ENCODE results near the gene PTCD3. TPM values are rescaled to one million over a fixed set of nuclear protein-coding genes. Genes with fewer than 3 reads are reported as not detected.

PTCD3 gene
- 100 to 1,000 TPM; 141 to 162 TPM for total RNA-seq

- Mint-ChIP-seq H3K4me3 (peak within 1 kb of the TSS; percentile 84), H3K36me3 (ENCODE audit: low read depth) (peaks cover 51% of the 10 kb centered on the region), H3K27ac (peak within 1 kb of the TSS; percentile 99), H3K4me1 (peaks cover 51% of the 10 kb centered on the region), H3K9me3 (peaks cover 2% of the 10 kb centered on the region), H3K27me3 (no peaks in the 10 kb centered on the region)
- DNase-seq, result peak; percentile 97
- POLR2A ChIA-PET, result interaction anchor here (0.6 to 0.7 kb wide), 2 partner anchors 53 to 65 kb away, joined by 3 to 5 read pairs; no protein-coding TSS in a partner anchor
- CTCF ChIA-PET, result interaction anchor here (0.8 to 1.9 kb wide), 8 partner anchors 8 to 355 kb away, joined by 3 to 6 read pairs (median 4); no protein-coding TSS in a partner anchor
These were observed at the start of gene PTCD3 for GRCh38 chr2:86105969-86106945. Gene PTCD3 (plus strand): TSS chr2:86106235. CDS start chr2:86106248, 13 bp downstream.

GRCh38 chr2:86056590-86057331, 49.3 kb upstream of the PTCD3 start:
- Mint-ChIP-seq H3K36me3 (ENCODE audit: low read depth) (peaks cover 51% of the 10 kb centered on the region), H3K27ac (no peak overlapping the region), H3K4me3 (no peak overlapping the region), H3K9me3 (no peaks in the 10 kb centered on the region), H3K27me3 (no peaks in the 10 kb centered on the region), H3K4me1 (no peaks in the 10 kb centered on the region)
- DNase-seq, result no peak
- CTCF ChIA-PET, result interaction anchor here (0.6 to 1.0 kb wide), 4 partner anchors 12 to 323 kb away, joined by 3 to 4 read pairs (median 4); no protein-coding TSS in a partner anchor
- POLR2A ChIA-PET, result no interaction called here

GRCh38 chr2:86062043-86062442, 44.0 kb upstream of the PTCD3 start:
- no peak overlapping the region for H3K4me3 Mint-ChIP-seq
- H3K36me3 Mint-ChIP-seq (ENCODE audit: low read depth), result peaks cover 73% of the 10 kb centered on the region
- no peak for DNase-seq
- ChIA-PET CTCF (no interaction called here), POLR2A (no interaction called here)
- H3K27me3 Mint-ChIP-seq, result no peaks in the 10 kb centered on the region
- H3K9me3 Mint-ChIP-seq, result peaks cover 6% of the 10 kb centered on the region
- H3K27ac Mint-ChIP-seq, result no peak overlapping the region
- H3K4me1 Mint-ChIP-seq, result no peaks in the 10 kb centered on the region

GRCh38 chr2:86064006-86064405, 42.0 kb upstream of the PTCD3 start:
- no peak for DNase-seq
- CTCF ChIA-PET, result interaction anchor here (0.9 to 1.4 kb wide), 2 partner anchors 8 to 237 kb away, joined by 3 to 4 read pairs; no protein-coding TSS in a partner anchor
- POLR2A ChIA-PET, result no interaction called here
- no peaks in the 10 kb centered on the region for H3K27me3 Mint-ChIP-seq
- no peak overlapping the region for H3K27ac Mint-ChIP-seq
- peaks cover 6% of the 10 kb centered on the region for H3K9me3 Mint-ChIP-seq
- H3K36me3 Mint-ChIP-seq (ENCODE audit: low read depth), result peaks cover 80% of the 10 kb centered on the region
- H3K4me3 Mint-ChIP-seq, result no peak overlapping the region
- peaks cover 18% of the 10 kb centered on the region for H3K4me1 Mint-ChIP-seq

- Mint-ChIP-seq H3K4me1 (peaks cover 24% of the 10 kb centered on the region), H3K9me3 (peaks cover 6% of the 10 kb centered on the region), H3K27ac (peak overlapping the region; percentile 10), H3K27me3 (no peaks in the 10 kb centered on the region), H3K4me3 (no peak overlapping the region), H3K36me3 (ENCODE audit: low read depth) (peaks cover 84% of the 10 kb centered on the region)
- CTCF ChIA-PET, result interaction anchor here (0.7 to 1.3 kb wide), 3 partner anchors 14 to 252 kb away, joined by 3 to 4 read pairs (median 3); no protein-coding TSS in a partner anchor
- POLR2A ChIA-PET, result no interaction called here
- no peak for DNase-seq
These were observed 40.5 kb upstream of the PTCD3 start for GRCh38 chr2:86065512-86065911.

GRCh38 chr2:86066007-86066578, 39.9 kb upstream of the PTCD3 start:
- Mint-ChIP-seq H3K27ac (no peak overlapping the region), H3K27me3 (no peaks in the 10 kb centered on the region), H3K9me3 (peaks cover 6% of the 10 kb centered on the region), H3K4me3 (no peak overlapping the region), H3K4me1 (peaks cover 25% of the 10 kb centered on the region), H3K36me3 (ENCODE audit: low read depth) (peaks cover 84% of the 10 kb centered on the region)
- ChIA-PET CTCF (interaction anchor here (1.2 to 1.6 kb wide), 3 partner anchors 12 to 252 kb away, joined by 3 to 4 read pairs (median 3); no protein-coding TSS in a partner anchor), POLR2A (no interaction called here)
- DNase-seq, result no peak

- H3K4me1 Mint-ChIP-seq, result peaks cover 25% of the 10 kb centered on the region
- peaks cover 6% of the 10 kb centered on the region for H3K9me3 Mint-ChIP-seq
- peaks cover 86% of the 10 kb centered on the region for H3K36me3 Mint-ChIP-seq (ENCODE audit: low read depth)
- POLR2A ChIA-PET, result no interaction called here
- no peak overlapping the region for H3K4me3 Mint-ChIP-seq
- H3K27ac Mint-ChIP-seq, result no peak overlapping the region
- CTCF ChIA-PET, result interaction anchor here (1.3 to 2.3 kb wide), 3 partner anchors 11 to 239 kb away, joined by 3 to 11 read pairs (median 3); no protein-coding TSS in a partner anchor
- no peaks in the 10 kb centered on the region for H3K27me3 Mint-ChIP-seq
- DNase-seq, result no peak
These were observed 39.1 kb upstream of the PTCD3 start for GRCh38 chr2:86066915-86067314.

GRCh38 chr2:86068136-86068588, 37.9 kb upstream of the PTCD3 start:
- CTCF ChIA-PET, result interaction anchor here (0.6 to 2.3 kb wide), 5 partner anchors 9 to 240 kb away, joined by 3 to 11 read pairs (median 3); no protein-coding TSS in a partner anchor
- POLR2A ChIA-PET, result no interaction called here
- H3K4me3 Mint-ChIP-seq, result no peak overlapping the region
- peaks cover 6% of the 10 kb centered on the region for H3K9me3 Mint-ChIP-seq
- H3K4me1 Mint-ChIP-seq, result peaks cover 32% of the 10 kb centered on the region
- H3K27me3 Mint-ChIP-seq, result no peaks in the 10 kb centered on the region
- H3K36me3 Mint-ChIP-seq (ENCODE audit: low read depth), result peaks cover 78% of the 10 kb centered on the region
- peak; percentile 56 for DNase-seq
- peak overlapping the region; percentile 54 for H3K27ac Mint-ChIP-seq

- peaks cover 32% of the 10 kb centered on the region for H3K4me1 Mint-ChIP-seq
- H3K27me3 Mint-ChIP-seq, result no peaks in the 10 kb centered on the region
- no peak for DNase-seq
- ChIA-PET POLR2A (no interaction called here), CTCF (interaction anchor here (0.6 to 2.3 kb wide), 4 partner anchors 9 to 241 kb away, joined by 3 to 11 read pairs (median 3); no protein-coding TSS in a partner anchor)
- H3K36me3 Mint-ChIP-seq (ENCODE audit: low read depth), result peaks cover 77% of the 10 kb centered on the region
- H3K9me3 Mint-ChIP-seq, result peaks cover 4% of the 10 kb centered on the region
- H3K4me3 Mint-ChIP-seq, result no peak overlapping the region
- H3K27ac Mint-ChIP-seq, result peak overlapping the region; percentile 38
These were observed 37.4 kb upstream of the PTCD3 start for GRCh38 chr2:86068648-86069047.

- H3K4me1 Mint-ChIP-seq, result peaks cover 32% of the 10 kb centered on the region
- DNase-seq, result no peak
- H3K9me3 Mint-ChIP-seq, result no peaks in the 10 kb centered on the region
- H3K27me3 Mint-ChIP-seq, result no peaks in the 10 kb centered on the region
- H3K36me3 Mint-ChIP-seq (ENCODE audit: low read depth), result peaks cover 74% of the 10 kb centered on the region
- CTCF ChIA-PET, result interaction anchor here (2.3 kb wide), 1 partner anchor 242 kb away, joined by 11 read pairs; no protein-coding TSS in a partner anchor
- POLR2A ChIA-PET, result no interaction called here
- H3K27ac Mint-ChIP-seq, result peak overlapping the region; percentile 38
- no peak overlapping the region for H3K4me3 Mint-ChIP-seq
These were observed 36.8 kb upstream of the PTCD3 start for GRCh38 chr2:86069091-86069685.

GRCh38 chr2:86069783-86070339, 36.2 kb upstream of the PTCD3 start:
- no peaks in the 10 kb centered on the region for H3K27me3 Mint-ChIP-seq
- ChIA-PET CTCF (no interaction called here), POLR2A (no interaction called here)
- no peak overlapping the region for H3K4me3 Mint-ChIP-seq
- peaks cover 71% of the 10 kb centered on the region for H3K36me3 Mint-ChIP-seq (ENCODE audit: low read depth)
- H3K27ac Mint-ChIP-seq, result no peak overlapping the region
- H3K9me3 Mint-ChIP-seq, result no peaks in the 10 kb centered on the region
- peaks cover 32% of the 10 kb centered on the region for H3K4me1 Mint-ChIP-seq
- DNase-seq, result no peak

Measured in activated CD4-positive, alpha-beta T cell treated with anti-CD3 and anti-CD28 coated beads, Interleukin-2, amount 10 ng/mL, durations not matched to agents 7 days and 5 days (primary cell).